COLO829 (cell line): Measurements from ENCODE around the gene ZNF382.
"Not testable (repeated sequence)": the region's sequence is repeated elsewhere in the genome, so short reads cannot be mapped to it uniquely, and the experiment has no call there.

ENCODE experiments used
- DNase-seq: peaks from one replicate; pipeline ENCODE4 v3.0.0; 2012; ENCODE audit warnings: low spot score

The ZNF382 gene

GRCh38 chr19:36605101-36605876 lies at the start of gene ZNF382:
ZNF382 (plus strand) TSS chr19:36605313; CDS start chr19:36609915, 4,602 bp downstream.
- peak; percentile 53 for DNase-seq

- no peak for DNase-seq
Measured at GRCh38 chr19:36564391-36564790, 40.7 kb upstream of the ZNF382 start.

GRCh38 chr19:36572593-36573019 lies 32.5 kb upstream of the ZNF382 start:
- no peak for DNase-seq

- peak; percentile 85 for DNase-seq
Measured at GRCh38 chr19:36573020-36573894, 31.9 kb upstream of the ZNF382 start, which contains the start of gene ZNF529. ZNF529 (minus strand) TSS chr19:36573292; CDS start chr19:36572346, 946 bp downstream.

GRCh38 chr19:36573895-36574720 lies 31.0 kb upstream of the ZNF382 start:
- no peak for DNase-seq

- DNase-seq: no peak
Measured at GRCh38 chr19:36574741-36575140, 30.4 kb upstream of the ZNF382 start.

- DNase-seq: no peak
Measured at GRCh38 chr19:36577271-36577996, 27.7 kb upstream of the ZNF382 start.

GRCh38 chr19:36579255-36579654 lies 25.9 kb upstream of the ZNF382 start:
- DNase-seq: no peak

GRCh38 chr19:36602681-36603080 lies 2.4 kb upstream of the ZNF382 start:
- DNase-seq: not testable (repeated sequence)

GRCh38 chr19:36604656-36605100 lies 435 bp upstream of the ZNF382 start:
- DNase-seq: peak; percentile 13

GRCh38 chr19:36605877-36606478 lies 865 bp downstream of the ZNF382 start:
- no peak for DNase-seq

GRCh38 chr19:36627057-36627456 lies 21.9 kb downstream of the ZNF382 start:
- no peak for DNase-seq

GRCh38 chr19:36635342-36635741 lies 30.2 kb downstream of the ZNF382 start:
- DNase-seq: no peak

- no peak for DNase-seq
Measured at GRCh38 chr19:36638862-36639510, 33.9 kb downstream of the ZNF382 start.

GRCh38 chr19:36646746-36647145 lies 41.6 kb downstream of the ZNF382 start:
- DNase-seq: no peak

GRCh38 chr19:36652958-36653357 lies 47.8 kb downstream of the ZNF382 start:
- no peak for DNase-seq

GRCh38 chr19:36665832-36666231 lies 60.7 kb downstream of the ZNF382 start:
- DNase-seq: no peak

GRCh38 chr19:36668646-36669045 lies 63.5 kb downstream of the ZNF382 start:
- DNase-seq: no peak

- DNase-seq: no peak
Measured at GRCh38 chr19:36672368-36672767, 67.3 kb downstream of the ZNF382 start.

GRCh38 chr19:36674201-36674600 lies 69.1 kb downstream of the ZNF382 start:
- DNase-seq: no peak
